Measurements from ENCODE around the gene COL24A1.

DNA sequence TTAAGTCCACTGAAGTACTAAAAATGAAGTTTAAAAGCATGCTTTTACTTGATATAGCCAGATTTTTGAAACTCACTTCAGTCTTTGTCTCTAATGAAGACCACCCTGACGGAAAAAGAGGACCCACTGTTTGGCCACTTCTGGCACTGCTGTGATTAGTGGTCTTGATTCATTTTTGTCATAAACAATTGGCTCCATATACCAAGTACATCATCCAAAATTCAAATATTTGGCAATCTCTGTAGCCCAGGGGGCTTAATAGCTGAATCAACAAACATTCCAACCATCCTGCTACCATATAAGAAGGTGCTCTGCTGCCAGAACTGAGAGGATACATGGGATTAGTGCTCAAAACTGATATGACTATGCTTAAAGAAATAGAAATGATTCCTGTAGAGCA lies 156.0 kb downstream of the COL24A1 start:
- TF ChIP-seq, protein P1, sequence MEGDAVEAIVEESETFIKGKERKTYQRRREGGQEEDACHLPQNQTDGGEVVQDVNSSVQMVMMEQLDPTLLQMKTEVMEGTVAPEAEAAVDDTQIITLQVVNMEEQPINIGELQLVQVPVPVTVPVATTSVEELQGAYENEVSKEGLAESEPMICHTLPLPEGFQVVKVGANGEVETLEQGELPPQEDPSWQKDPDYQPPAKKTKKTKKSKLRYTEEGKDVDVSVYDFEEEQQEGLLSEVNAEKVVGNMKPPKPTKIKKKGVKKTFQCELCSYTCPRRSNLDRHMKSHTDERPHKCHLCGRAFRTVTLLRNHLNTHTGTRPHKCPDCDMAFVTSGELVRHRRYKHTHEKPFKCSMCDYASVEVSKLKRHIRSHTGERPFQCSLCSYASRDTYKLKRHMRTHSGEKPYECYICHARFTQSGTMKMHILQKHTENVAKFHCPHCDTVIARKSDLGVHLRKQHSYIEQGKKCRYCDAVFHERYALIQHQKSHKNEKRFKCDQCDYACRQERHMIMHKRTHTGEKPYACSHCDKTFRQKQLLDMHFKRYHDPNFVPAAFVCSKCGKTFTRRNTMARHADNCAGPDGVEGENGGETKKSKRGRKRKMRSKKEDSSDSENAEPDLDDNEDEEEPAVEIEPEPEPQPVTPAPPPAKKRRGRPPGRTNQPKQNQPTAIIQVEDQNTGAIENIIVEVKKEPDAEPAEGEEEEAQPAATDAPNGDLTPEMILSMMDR (IDR thresholded peaks at IDR 0.05) = no peak
- no peak for TF ChIP-seq POLR2A (IDR thresholded peaks at IDR 0.05)
- no peak for TF ChIP-seq EP300 (IDR thresholded peaks at IDR 0.05)
- TF ChIP-seq POLR2AphosphoS5 (IDR thresholded peaks at IDR 0.05) = no peak

Measured in sigmoid colon (tissue), 4 donors.